Measurements from ENCODE around the gene CPLX1. TPM values are rescaled to one million over a fixed set of nuclear protein-coding genes. Genes with fewer than 3 reads are reported as not detected.

The CPLX1 gene
- 0.62 TPM for total RNA-seq
- polyA plus RNA-seq = under 1 TPM in 1 of 4 donors, not detected in 3; 0.16 TPM

DNA sequence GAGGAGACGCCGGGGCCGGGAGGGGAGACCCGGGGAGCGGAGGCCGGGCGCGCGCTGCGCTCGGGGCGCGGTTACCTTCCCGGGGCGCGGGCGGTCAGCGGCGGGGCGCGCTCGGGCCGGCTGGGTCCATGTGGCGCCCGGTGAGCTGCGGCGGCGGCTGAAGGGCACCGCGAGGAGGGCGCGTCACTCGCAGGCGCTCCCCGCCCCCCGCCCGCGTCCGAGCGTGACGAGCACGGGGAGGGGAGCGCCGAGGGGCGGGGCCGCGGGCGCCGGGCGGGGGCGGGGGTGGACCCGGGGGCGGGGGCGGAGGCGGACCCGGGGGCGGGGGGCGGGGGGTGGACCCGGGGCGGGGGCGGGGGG lies at the start of gene CPLX1:
Gene CPLX1 (minus strand): TSS at position 159 of the 360 bp plus-strand sequence. CDS start 1,607 bp downstream, outside the sequence.
- H3K36me3 Mint-ChIP-seq = no peaks in the 10 kb centered on the region
- H3K4me3 Mint-ChIP-seq = peak within 1 kb of the TSS in 1 of 4 donors; percentile 52
- ATAC-seq (ENCODE audit: low read depth in 2 of 2) (no peak), DNase-seq (peak in 1 of 3 donors; percentile 16)
- Histone ChIP-seq H3K4me3 (ENCODE audit: low read depth, low read length) (no peak within 1 kb of the TSS), H3K4me1 (ENCODE audit: control insufficient read depth, insufficient read depth, low read length, poor library complexity, severe bottlenecking) (peaks cover 18% of the 10 kb centered on the region), H3K27ac (ENCODE audit: insufficient read depth, low read length, poor library complexity, severe bottlenecking) (no peak within 1 kb of the TSS), H3K9me3 (ENCODE audit: control insufficient read depth in 2 of 2, low read length in 2 of 2) (no peaks in the 10 kb centered on the region), H3K36me3 (ENCODE audit: control insufficient read depth, insufficient read depth, low read length) (no peaks in the 10 kb centered on the region), H3K27me3 (ENCODE audit: control insufficient read depth, insufficient read depth, low read length) (no peaks in the 10 kb centered on the region)
- no peak within 1 kb of the TSS for H3K27ac Mint-ChIP-seq
- peaks cover 0 to 10% (median 0%) of the 10 kb centered on the region in 4 donors for H3K4me1 Mint-ChIP-seq
- H3K27me3 Mint-ChIP-seq = peaks cover 36% of the 10 kb centered on the region
- peaks cover 0 to 3% (median 0%) of the 10 kb centered on the region in 7 donors for H3K9me3 Mint-ChIP-seq

DNA sequence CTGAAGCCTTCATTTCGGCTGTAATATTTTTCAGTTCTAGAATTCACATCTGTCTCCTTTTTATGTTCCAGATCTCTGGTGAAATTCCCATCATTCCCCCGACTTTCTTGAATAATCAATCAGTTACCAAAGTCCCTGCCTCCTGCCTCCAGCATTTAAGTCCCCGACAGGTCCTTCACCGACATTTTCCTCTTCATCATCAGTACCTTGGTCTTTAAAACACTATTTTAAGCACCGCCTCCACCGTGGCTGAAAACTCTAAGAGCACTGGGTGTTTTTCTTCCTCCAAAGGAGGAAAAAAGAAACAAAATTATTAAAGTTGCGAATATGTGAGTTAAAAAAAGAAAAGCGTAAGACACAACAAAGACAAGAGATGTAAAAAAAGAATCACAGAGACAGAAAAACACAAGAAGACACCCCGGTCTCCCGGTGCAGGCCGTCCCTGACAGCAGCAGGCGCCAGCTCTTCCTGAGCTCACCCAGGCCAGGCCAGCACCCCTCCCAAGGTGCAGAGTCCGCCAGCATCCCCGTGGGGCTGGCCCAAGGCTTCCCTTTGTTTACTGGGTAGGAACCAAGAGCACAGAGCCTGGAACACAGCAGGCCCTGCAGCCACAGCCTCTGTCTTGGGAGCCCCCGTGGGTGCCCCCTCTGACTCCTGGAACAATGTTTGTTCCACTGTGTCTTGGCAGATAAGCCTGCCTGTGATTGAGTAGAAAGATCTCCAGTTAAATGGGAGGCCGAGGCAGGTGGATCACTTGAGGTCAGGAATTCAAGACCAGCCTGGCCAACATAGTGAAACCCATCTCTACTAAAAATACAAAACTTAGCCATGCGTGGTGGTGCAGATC lies 49.3 kb upstream of the CPLX1 start:
- Histone ChIP-seq H3K27ac (ENCODE audit: insufficient read depth, low read length, poor library complexity, severe bottlenecking) (no peak overlapping the region), H3K9me3 (ENCODE audit: control insufficient read depth in 2 of 2, low read length in 2 of 2) (no peaks in the 10 kb centered on the region), H3K36me3 (ENCODE audit: control insufficient read depth, insufficient read depth, low read length) (peaks cover 42% of the 10 kb centered on the region), H3K27me3 (ENCODE audit: control insufficient read depth, insufficient read depth, low read length) (no peaks in the 10 kb centered on the region), H3K4me3 (ENCODE audit: low read depth, low read length) (no peak overlapping the region), H3K4me1 (ENCODE audit: control insufficient read depth, insufficient read depth, low read length, poor library complexity, severe bottlenecking) (peaks cover 23% of the 10 kb centered on the region)
- H3K27me3 Mint-ChIP-seq = no peaks in the 10 kb centered on the region
- peak overlapping the region in 1 of 4 donors; percentile 71 for H3K4me3 Mint-ChIP-seq
- DNase-seq (no peak), ATAC-seq (ENCODE audit: low read depth in 2 of 2) (no peak)
- peaks cover 25% of the 10 kb centered on the region for H3K36me3 Mint-ChIP-seq
- peaks cover 9 to 24% (median 21%) of the 10 kb centered on the region in 4 donors for H3K4me1 Mint-ChIP-seq
- H3K9me3 Mint-ChIP-seq = no peaks in the 10 kb centered on the region
- H3K27ac Mint-ChIP-seq = peak overlapping the region in 2 of 3 donors; percentile 16 to 76

DNA sequence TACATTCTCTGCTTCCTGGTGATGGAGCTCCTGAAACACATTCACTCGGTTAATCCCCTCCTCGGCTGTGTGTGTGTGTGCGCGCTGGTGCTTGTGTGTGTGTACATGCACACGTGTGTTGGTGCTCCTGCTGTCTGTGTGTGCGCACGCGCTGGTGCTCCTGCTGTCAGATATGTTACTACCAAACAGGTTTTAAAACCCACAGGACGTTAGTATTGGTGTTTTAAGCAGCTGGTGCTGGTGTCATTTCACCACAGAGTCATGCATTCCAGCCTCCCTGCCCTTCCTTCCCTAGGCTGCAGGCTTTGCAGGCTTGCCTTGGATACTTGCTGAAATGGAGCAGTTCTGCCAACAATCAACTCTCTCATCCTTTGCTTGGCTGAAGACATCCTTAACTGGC lies 48.1 kb upstream of the CPLX1 start:
- no peak overlapping the region for H3K27ac Mint-ChIP-seq
- Histone ChIP-seq H3K36me3 (ENCODE audit: control insufficient read depth, insufficient read depth, low read length) (peaks cover 46% of the 10 kb centered on the region), H3K4me3 (ENCODE audit: low read depth, low read length) (no peak overlapping the region), H3K27ac (ENCODE audit: insufficient read depth, low read length, poor library complexity, severe bottlenecking) (no peak overlapping the region), H3K27me3 (ENCODE audit: control insufficient read depth, insufficient read depth, low read length) (no peaks in the 10 kb centered on the region), H3K9me3 (ENCODE audit: control insufficient read depth in 2 of 2, low read length in 2 of 2) (no peaks in the 10 kb centered on the region), H3K4me1 (ENCODE audit: control insufficient read depth, insufficient read depth, low read length, poor library complexity, severe bottlenecking) (peaks cover 11% of the 10 kb centered on the region)
- H3K27me3 Mint-ChIP-seq = no peaks in the 10 kb centered on the region
- DNase-seq (no peak), ATAC-seq (ENCODE audit: low read depth in 2 of 2) (no peak)
- peaks cover 1 to 15% (median 11%) of the 10 kb centered on the region in 4 donors for H3K4me1 Mint-ChIP-seq
- no peak overlapping the region for H3K4me3 Mint-ChIP-seq
- peaks cover 31% of the 10 kb centered on the region for H3K36me3 Mint-ChIP-seq
- no peaks in the 10 kb centered on the region for H3K9me3 Mint-ChIP-seq

DNA sequence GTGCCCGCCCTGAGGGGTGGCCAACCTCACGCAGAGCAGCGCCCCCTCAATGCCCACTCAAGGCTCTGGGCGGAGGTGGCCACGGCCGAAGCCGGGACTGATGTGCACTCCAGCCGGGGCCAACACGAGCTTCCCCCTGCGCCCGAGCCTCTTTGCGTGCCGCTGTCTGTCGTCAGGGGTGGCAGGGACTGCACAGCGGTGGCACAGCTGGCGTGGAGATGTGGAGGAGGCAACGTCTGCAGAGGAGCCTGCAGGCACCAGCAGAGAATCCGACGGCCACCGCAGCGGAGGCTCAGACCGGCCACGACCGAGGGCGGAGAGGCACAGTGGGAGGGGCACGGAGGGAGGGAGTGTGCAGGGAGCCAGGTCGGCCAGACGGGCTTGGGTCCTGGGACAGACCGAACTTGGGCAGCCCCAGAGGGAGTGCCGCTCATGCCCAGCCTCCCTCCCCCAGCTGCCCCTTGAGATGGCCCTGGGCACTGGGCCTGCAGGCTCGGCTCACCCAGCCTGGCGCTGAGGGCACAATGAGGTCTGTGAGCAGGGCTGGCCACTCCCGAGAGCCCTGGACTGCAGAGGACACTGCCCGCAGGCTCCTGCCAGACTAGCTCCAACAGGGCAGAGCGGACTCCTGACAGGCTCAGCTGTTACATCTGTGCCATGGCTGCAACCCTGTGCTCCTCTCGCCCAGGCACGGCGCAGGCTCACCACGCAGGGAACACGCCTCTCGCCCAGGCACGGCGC lies 46.5 kb upstream of the CPLX1 start:
- Mint-ChIP-seq H3K27me3 (no peaks in the 10 kb centered on the region), H3K36me3 (peaks cover 27% of the 10 kb centered on the region), H3K27ac (no peak overlapping the region), H3K9me3 (no peaks in the 10 kb centered on the region), H3K4me3 (no peak overlapping the region), H3K4me1 (peaks cover 0 to 3% (median 1%) of the 10 kb centered on the region in 4 donors)
- DNase-seq = no peak
- no peaks in the 10 kb centered on the region for H3K4me1 ChIP-seq (ENCODE audit: control insufficient read depth, insufficient read depth, low read length, poor library complexity, severe bottlenecking)
- no peaks in the 10 kb centered on the region for H3K9me3 ChIP-seq (ENCODE audit: control insufficient read depth in 2 of 2, low read length in 2 of 2)
- no peak for ATAC-seq (ENCODE audit: low read depth in 2 of 2)
- no peaks in the 10 kb centered on the region for H3K27me3 ChIP-seq (ENCODE audit: control insufficient read depth, insufficient read depth, low read length)
- no peak overlapping the region for H3K27ac ChIP-seq (ENCODE audit: insufficient read depth, low read length, poor library complexity, severe bottlenecking)
- H3K4me3 ChIP-seq (ENCODE audit: low read depth, low read length) = no peak overlapping the region
- peaks cover 54% of the 10 kb centered on the region for H3K36me3 ChIP-seq (ENCODE audit: control insufficient read depth, insufficient read depth, low read length)

DNA sequence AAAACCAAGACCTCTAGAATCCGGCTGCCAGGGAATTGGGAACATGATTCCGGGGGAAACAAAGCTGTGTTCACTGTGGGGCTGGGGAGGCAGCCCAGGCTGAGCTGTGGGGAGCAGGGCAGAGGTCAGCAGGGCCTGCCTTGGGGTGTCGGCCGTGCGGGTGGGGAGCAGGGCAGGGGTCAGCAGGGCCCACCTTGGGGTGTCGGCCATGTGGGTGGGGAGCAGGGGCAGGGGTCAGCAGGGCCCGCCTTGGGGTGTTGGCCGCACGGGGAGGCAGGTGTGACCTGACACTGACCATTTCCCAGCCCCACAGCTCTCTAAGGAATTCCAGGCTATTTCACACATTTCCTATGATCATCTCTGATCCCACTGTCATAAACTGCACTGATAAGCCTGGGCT lies 45.6 kb upstream of the CPLX1 start:
- H3K9me3 ChIP-seq (ENCODE audit: control insufficient read depth in 2 of 2, low read length in 2 of 2) = no peaks in the 10 kb centered on the region
- Mint-ChIP-seq H3K9me3 (no peaks in the 10 kb centered on the region), H3K27ac (peak overlapping the region in 1 of 3 donors; percentile 56), H3K4me1 (peaks cover 0 to 3% (median 0%) of the 10 kb centered on the region in 4 donors), H3K4me3 (no peak overlapping the region), H3K27me3 (no peaks in the 10 kb centered on the region), H3K36me3 (peaks cover 22% of the 10 kb centered on the region)
- H3K36me3 ChIP-seq (ENCODE audit: control insufficient read depth, insufficient read depth, low read length) = peaks cover 51% of the 10 kb centered on the region
- H3K4me1 ChIP-seq (ENCODE audit: control insufficient read depth, insufficient read depth, low read length, poor library complexity, severe bottlenecking) = no peaks in the 10 kb centered on the region
- ATAC-seq (ENCODE audit: low read depth in 2 of 2) = no peak
- no peak for DNase-seq
- H3K27me3 ChIP-seq (ENCODE audit: control insufficient read depth, insufficient read depth, low read length) = no peaks in the 10 kb centered on the region
- H3K4me3 ChIP-seq (ENCODE audit: low read depth, low read length) = no peak overlapping the region
- no peak overlapping the region for H3K27ac ChIP-seq (ENCODE audit: insufficient read depth, low read length, poor library complexity, severe bottlenecking)

DNA sequence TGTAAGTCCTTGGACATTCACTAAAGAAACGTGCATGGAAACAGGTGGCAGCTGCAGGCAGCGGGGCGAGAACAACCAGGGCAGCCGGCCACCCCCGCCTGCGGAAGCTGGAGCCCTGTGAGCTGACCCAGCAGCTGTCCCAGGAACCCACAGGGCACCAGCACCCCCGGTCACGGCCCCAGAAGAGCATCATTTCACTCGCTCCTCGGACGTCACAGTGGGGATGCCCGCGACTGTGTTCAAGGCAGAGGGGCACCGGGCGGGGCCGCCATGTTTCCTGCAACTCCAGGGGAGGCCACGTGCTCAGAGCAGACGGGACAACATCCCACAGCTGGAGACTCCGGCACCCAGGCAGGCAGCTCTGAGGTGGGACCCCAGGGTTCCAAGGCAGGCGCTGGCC lies 45.0 kb upstream of the CPLX1 start:
- H3K36me3 Mint-ChIP-seq = peaks cover 22% of the 10 kb centered on the region
- no peaks in the 10 kb centered on the region for H3K9me3 Mint-ChIP-seq
- no peak overlapping the region for H3K4me3 Mint-ChIP-seq
- Histone ChIP-seq H3K9me3 (ENCODE audit: control insufficient read depth in 2 of 2, low read length in 2 of 2) (no peaks in the 10 kb centered on the region), H3K36me3 (ENCODE audit: control insufficient read depth, insufficient read depth, low read length) (peaks cover 47% of the 10 kb centered on the region), H3K4me1 (ENCODE audit: control insufficient read depth, insufficient read depth, low read length, poor library complexity, severe bottlenecking) (no peaks in the 10 kb centered on the region), H3K27me3 (ENCODE audit: control insufficient read depth, insufficient read depth, low read length) (no peaks in the 10 kb centered on the region), H3K27ac (ENCODE audit: insufficient read depth, low read length, poor library complexity, severe bottlenecking) (no peak overlapping the region), H3K4me3 (ENCODE audit: low read depth, low read length) (no peak overlapping the region)
- ATAC-seq (ENCODE audit: low read depth in 2 of 2) = no peak
- no peak overlapping the region for H3K27ac Mint-ChIP-seq
- H3K4me1 Mint-ChIP-seq = peaks cover 0 to 3% (median 0%) of the 10 kb centered on the region in 4 donors
- H3K27me3 Mint-ChIP-seq = no peaks in the 10 kb centered on the region
- no peak for DNase-seq

DNA sequence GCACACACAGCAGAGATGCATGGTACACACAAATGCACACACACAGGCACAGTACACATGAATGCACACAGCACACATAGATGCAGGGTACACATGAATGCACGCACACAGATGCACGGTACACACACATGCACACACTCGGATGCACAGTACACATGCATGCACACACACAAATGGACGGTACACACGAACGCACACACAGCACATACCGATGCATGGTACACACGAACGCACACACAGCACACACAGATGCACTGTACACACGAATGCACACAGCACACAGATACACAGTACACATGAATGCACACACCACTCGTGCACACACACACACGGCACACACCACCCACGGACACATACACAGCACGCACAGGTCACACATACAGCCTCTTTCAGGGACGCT lies 43.8 kb upstream of the CPLX1 start:
- Mint-ChIP-seq H3K4me1 (peaks cover 0 to 3% (median 0%) of the 10 kb centered on the region in 4 donors), H3K4me3 (no peak overlapping the region), H3K9me3 (no peaks in the 10 kb centered on the region), H3K27me3 (no peaks in the 10 kb centered on the region), H3K36me3 (peaks cover 17% of the 10 kb centered on the region), H3K27ac (no peak overlapping the region)
- peaks cover 46% of the 10 kb centered on the region for H3K36me3 ChIP-seq (ENCODE audit: control insufficient read depth, insufficient read depth, low read length)
- ATAC-seq (ENCODE audit: low read depth in 2 of 2) (no peak), DNase-seq (no peak)
- no peak overlapping the region for H3K4me3 ChIP-seq (ENCODE audit: low read depth, low read length)
- H3K9me3 ChIP-seq (ENCODE audit: control insufficient read depth in 2 of 2, low read length in 2 of 2) = no peaks in the 10 kb centered on the region
- H3K27ac ChIP-seq (ENCODE audit: insufficient read depth, low read length, poor library complexity, severe bottlenecking) = no peak overlapping the region
- no peaks in the 10 kb centered on the region for H3K4me1 ChIP-seq (ENCODE audit: control insufficient read depth, insufficient read depth, low read length, poor library complexity, severe bottlenecking)
- H3K27me3 ChIP-seq (ENCODE audit: control insufficient read depth, insufficient read depth, low read length) = no peaks in the 10 kb centered on the region

All from CD4-positive, CD25-positive, alpha-beta regulatory T cell (primary cell).